ENCODE data around the gene ITPR2.

DNA sequence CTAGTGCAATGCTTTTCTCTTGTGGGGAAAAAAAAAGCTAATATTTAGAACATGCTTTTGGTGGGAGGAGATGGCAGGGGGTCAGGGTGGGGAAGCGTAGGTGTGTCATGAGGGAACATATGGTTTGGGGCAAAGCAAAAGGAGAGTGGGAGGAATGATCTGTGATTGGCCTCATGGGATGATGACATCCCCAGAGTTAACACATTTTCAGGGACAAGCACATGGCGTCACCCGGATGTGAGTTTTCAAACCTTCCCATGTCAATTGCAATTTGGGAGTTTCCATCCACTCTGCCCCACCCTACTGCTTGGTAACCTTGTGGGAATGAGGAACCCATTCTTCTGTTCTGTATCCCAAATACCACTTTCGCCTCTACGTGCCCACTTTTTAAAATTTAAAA, 473.4 kb downstream of the ITPR2 start:
- TF ChIP-seq, protein P1, sequence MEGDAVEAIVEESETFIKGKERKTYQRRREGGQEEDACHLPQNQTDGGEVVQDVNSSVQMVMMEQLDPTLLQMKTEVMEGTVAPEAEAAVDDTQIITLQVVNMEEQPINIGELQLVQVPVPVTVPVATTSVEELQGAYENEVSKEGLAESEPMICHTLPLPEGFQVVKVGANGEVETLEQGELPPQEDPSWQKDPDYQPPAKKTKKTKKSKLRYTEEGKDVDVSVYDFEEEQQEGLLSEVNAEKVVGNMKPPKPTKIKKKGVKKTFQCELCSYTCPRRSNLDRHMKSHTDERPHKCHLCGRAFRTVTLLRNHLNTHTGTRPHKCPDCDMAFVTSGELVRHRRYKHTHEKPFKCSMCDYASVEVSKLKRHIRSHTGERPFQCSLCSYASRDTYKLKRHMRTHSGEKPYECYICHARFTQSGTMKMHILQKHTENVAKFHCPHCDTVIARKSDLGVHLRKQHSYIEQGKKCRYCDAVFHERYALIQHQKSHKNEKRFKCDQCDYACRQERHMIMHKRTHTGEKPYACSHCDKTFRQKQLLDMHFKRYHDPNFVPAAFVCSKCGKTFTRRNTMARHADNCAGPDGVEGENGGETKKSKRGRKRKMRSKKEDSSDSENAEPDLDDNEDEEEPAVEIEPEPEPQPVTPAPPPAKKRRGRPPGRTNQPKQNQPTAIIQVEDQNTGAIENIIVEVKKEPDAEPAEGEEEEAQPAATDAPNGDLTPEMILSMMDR (conservative IDR thresholded peaks at IDR 0.05; ENCODE audit: low read length): no peak
- no peak for TF ChIP-seq EZH2phosphoT487 (IDR thresholded peaks at IDR 0.05; ENCODE audit: borderline replicate concordance, low read depth, low read length)
